ENCODE measurements around the gene TRHDE. TPM values are rescaled to one million over a fixed set of nuclear protein-coding genes. Genes with fewer than 3 reads are reported as not detected.

TRHDE gene
- total and polyA plus RNA-seq, 2 of the 13 experiments (the other 11 are each of a cell fraction or from before 2014, with no cell fraction given) = not detected

DNA sequence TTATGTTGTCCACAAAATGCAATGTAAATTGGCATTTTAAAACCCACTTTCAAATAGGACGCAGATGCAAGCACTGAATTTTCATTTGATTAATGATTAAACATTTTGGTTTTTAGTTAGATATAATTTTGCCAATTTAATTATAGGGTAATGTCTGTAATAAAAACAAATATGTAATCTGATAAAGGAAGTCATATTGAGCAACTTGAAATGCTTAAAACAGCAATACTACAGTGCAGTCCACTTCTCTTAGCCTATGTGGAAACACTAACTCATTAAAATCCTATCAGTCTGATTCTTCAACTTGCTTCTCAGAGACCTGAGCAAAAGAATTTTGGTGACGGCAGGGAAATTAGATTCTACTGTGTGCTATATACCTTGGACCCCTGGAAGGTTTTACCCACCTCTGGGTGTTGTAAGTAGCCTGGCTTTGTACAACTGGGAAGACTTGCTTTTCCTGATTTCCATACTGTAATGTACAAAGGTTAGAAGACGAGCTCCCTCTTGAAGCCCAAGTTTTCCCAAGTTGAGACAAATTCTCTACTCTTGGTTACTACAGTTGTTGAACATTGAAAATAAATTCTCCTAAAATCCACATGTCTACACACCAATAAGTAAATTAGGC lies 4.1 kb downstream of the TRHDE start:
- H3K4me1 ChIP-seq (ENCODE audit: insufficient read depth, low read length) = no peaks in the 10 kb centered on the region; the same call in 1 of the 2 replicates
- no peaks in the 10 kb centered on the region for H4K20me1 ChIP-seq (ENCODE audit: insufficient read depth, low read length)
- H3K27ac ChIP-seq (ENCODE audit: extremely low read length, insufficient read depth, low read length) = no peak overlapping the region
- CTCF ChIA-PET (ENCODE audit: low intra/inter-chr PET ratio, low total read pairs) = no interaction called here
- no peaks in the 10 kb centered on the region for H3K9me3 ChIP-seq (ENCODE audit: low read length)
- no peak overlapping the region for H3K9ac ChIP-seq (ENCODE audit: insufficient read depth, low read depth, low read length)
- WGBS (ENCODE audit: low lambda C conversion rate) = 15% methylated on average over 3 of the region's 3 CpGs
- H3K4me3 ChIP-seq (replicated peaks in 1 of 3; ENCODE audit: insufficient read depth in 1 of 3, low read depth in 2 of 3, low read length in 3 of 3) = no peak overlapping the region
- ATAC-seq (no peak), FAIRE-seq (no peak), DNase-seq (ENCODE audit: low spot score) (no peak)
- BruUV-seq (replicated peaks) = no TSS peak
- in situ Hi-C loops (cut with HindIII; ENCODE audit: extremely low pct_ligation_motif_present, low pct_unique_long_range_greater_than_20kb) (no loop called here), intact Hi-C loops (cut with micrococcal nuclease; ENCODE audit: unreplicated experiment) (no loop called here)
- H3K27me3 ChIP-seq (ENCODE audit: control insufficient read depth in 1 of 2, insufficient read depth in 2 of 2, low read length in 2 of 2) = peaks cover 8 to 22% of the 10 kb centered on the region in 2 experiments
- H3K36me3 ChIP-seq (replicated peaks in 1 of 2; ENCODE audit: control insufficient read depth in 1 of 2, insufficient read depth in 2 of 2, low read length in 2 of 2) = no peaks in the 10 kb centered on the region
- H3K4me2 ChIP-seq (ENCODE audit: low read depth, low read length) = no peak overlapping the region
- H3K79me2 ChIP-seq (ENCODE audit: insufficient read depth, low read length) = no peaks in the 10 kb centered on the region
- POLR2A ChIA-PET = no interaction called here
- H2AFZ ChIP-seq (ENCODE audit: low read length) = no peak overlapping the region
- no peak for TF ChIP-seq MTF1 (CRISPR knock-in tag; IDR thresholded peaks at IDR 0.05)
- no peak for TF ChIP-seq ZNF275 (CRISPR knock-in tag; IDR thresholded peaks at IDR 0.05; ENCODE audit: borderline replicate concordance)
- TF ChIP-seq ZNF639 (CRISPR knock-in tag; conservative IDR thresholded peaks at IDR 0.05) = no peak
- TF ChIP-seq ZNF256 (CRISPR knock-in tag; conservative IDR thresholded peaks at IDR 0.05) = no peak
- no peak for TF ChIP-seq HMGA1 (CRISPR knock-in tag; conservative IDR thresholded peaks at IDR 0.05)
- TF ChIP-seq ONECUT2 (CRISPR knock-in tag; IDR thresholded peaks at IDR 0.05) = no peak
- TF ChIP-seq, protein P1, sequence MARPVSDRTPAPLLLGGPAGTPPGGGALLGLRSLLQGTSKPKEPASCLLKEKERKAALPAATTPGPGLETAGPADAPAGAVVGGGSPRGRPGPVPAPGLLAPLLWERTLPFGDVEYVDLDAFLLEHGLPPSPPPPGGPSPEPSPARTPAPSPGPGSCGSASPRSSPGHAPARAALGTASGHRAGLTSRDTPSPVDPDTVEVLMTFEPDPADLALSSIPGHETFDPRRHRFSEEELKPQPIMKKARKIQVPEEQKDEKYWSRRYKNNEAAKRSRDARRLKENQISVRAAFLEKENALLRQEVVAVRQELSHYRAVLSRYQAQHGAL (CRISPR knock-in tag; IDR thresholded peaks at IDR 0.05; ENCODE audit: not compliant biosample characterization) = no peak
- TF ChIP-seq NFAT5 (CRISPR knock-in tag; IDR thresholded peaks at IDR 0.05) = no peak
- no peak for TF ChIP-seq FOXM1 (CRISPR knock-in tag; IDR thresholded peaks at IDR 0.05)
- TF ChIP-seq ZNF775 (CRISPR knock-in tag; IDR thresholded peaks at IDR 0.05; ENCODE audit: borderline replicate concordance) = no peak
- TF ChIP-seq, protein P2, sequence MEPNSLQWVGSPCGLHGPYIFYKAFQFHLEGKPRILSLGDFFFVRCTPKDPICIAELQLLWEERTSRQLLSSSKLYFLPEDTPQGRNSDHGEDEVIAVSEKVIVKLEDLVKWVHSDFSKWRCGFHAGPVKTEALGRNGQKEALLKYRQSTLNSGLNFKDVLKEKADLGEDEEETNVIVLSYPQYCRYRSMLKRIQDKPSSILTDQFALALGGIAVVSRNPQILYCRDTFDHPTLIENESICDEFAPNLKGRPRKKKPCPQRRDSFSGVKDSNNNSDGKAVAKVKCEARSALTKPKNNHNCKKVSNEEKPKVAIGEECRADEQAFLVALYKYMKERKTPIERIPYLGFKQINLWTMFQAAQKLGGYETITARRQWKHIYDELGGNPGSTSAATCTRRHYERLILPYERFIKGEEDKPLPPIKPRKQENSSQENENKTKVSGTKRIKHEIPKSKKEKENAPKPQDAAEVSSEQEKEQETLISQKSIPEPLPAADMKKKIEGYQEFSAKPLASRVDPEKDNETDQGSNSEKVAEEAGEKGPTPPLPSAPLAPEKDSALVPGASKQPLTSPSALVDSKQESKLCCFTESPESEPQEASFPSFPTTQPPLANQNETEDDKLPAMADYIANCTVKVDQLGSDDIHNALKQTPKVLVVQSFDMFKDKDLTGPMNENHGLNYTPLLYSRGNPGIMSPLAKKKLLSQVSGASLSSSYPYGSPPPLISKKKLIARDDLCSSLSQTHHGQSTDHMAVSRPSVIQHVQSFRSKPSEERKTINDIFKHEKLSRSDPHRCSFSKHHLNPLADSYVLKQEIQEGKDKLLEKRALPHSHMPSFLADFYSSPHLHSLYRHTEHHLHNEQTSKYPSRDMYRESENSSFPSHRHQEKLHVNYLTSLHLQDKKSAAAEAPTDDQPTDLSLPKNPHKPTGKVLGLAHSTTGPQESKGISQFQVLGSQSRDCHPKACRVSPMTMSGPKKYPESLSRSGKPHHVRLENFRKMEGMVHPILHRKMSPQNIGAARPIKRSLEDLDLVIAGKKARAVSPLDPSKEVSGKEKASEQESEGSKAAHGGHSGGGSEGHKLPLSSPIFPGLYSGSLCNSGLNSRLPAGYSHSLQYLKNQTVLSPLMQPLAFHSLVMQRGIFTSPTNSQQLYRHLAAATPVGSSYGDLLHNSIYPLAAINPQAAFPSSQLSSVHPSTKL (CRISPR knock-in tag; IDR thresholded peaks at IDR 0.05) = no peak
